C4-2B (cell line): ENCODE data around the gene CEP128.
"Not testable (repeated sequence)": the region's sequence is repeated elsewhere in the genome, so short reads cannot be mapped to it uniquely, and the experiment has no call there.

Experiments
- H3K27ac ChIP-seq: fragments of 450-650 bp; 2 replicates; pipeline ENCODE4 v1.5.1; 2017
- CTCF ChIP-seq: fragments of 450-650 bp; conservative IDR thresholded peaks from 2 replicates; pipeline ENCODE4 v1.5.1; 2017; ENCODE audit warnings: mild to moderate bottlenecking
- ZFX ChIP-seq: fragments of 450-650 bp; IDR thresholded peaks from 2 replicates; pipeline ENCODE4 v1.6.1; 2017

CEP128 gene

GRCh38 chr14:80919622-80920021 lies 21.9 kb downstream of the CEP128 start:
- TF ChIP-seq CTCF (no peak), ZFX (no peak)

GRCh38 chr14:80912013-80912412 lies 29.5 kb downstream of the CEP128 start:
- H3K27ac ChIP-seq, result not testable (repeated sequence)

More at GRCh38 chr14:80919622-80920021, 21.9 kb downstream of the CEP128 start:
- H3K27ac ChIP-seq, result no peak overlapping the region

DNA sequence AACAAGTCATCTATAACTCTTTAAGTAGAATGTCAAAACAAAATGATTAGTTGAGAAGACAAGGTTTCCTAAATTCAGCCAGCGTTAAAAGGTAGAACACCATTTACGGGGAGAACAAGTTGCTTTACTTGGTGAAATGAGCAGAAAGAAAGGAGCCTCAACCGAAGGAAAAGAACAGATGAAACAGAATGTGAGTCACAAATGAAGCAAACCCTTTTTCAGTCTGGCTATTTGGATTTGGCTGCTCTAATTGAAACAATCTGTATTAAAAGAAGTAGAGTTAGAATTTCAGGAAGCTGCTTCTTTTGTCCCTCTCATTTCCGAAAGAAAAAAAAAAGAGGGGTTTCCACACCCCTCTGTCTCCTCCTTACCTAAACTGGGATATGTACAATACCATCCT lies 34.6 kb downstream of the CEP128 start:
- TF ChIP-seq ZFX (no peak), CTCF (no peak)
- no peak overlapping the region for H3K27ac ChIP-seq

DNA sequence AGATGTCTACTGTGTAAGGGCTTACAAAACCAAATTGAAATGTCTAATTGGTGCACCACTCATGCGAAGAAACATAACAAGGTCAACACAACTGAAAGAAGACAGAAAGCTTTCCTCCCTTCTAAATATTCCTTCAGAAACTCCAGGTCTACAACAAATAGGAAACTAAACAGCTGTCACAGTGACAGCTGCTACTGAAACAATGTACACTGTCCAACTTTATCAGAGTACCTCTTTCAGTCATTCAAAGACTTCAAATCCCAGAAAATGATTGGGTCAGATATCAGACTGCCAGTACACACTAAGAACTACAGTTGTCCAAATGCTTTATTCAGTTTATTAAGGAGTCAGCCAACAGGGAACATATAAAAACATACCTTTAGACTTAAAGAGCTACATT lies 35.2 kb downstream of the CEP128 start:
- no peak for TF ChIP-seq CTCF
- TF ChIP-seq ZFX, result no peak
- no peak overlapping the region for H3K27ac ChIP-seq

DNA sequence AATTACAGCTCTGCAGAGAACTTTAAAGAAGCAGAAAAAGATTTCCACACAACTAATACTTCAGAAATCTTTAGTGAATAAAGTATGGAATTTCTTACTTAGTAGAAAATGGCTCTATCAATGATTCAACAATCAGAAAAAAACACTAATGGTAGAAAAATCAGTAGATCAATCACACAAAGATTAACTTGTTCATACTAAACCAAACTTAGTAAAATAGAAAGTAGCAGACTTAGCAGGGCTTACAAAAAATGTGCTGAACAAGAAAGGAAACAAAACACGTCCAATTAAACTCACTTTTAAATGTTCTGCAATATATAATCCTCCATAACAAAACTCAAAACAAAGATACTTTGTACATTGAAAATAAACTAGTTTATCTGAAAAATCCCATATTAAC lies 38.9 kb downstream of the CEP128 start:
- TF ChIP-seq ZFX, result no peak
- no peak for TF ChIP-seq CTCF
- H3K27ac ChIP-seq, result no peak overlapping the region

- TF ChIP-seq CTCF, result no peak
- TF ChIP-seq ZFX, result no peak
These were observed 39.7 kb downstream of the CEP128 start for GRCh38 chr14:80901822-80902221.

GRCh38 chr14:80901260-80901659 lies 40.3 kb downstream of the CEP128 start:
- no peak for TF ChIP-seq ZFX
- TF ChIP-seq CTCF, result no peak
- peak overlapping the region; percentile 28; the same call in 1 of the 2 replicates for H3K27ac ChIP-seq

More at GRCh38 chr14:80901822-80902221, 39.7 kb downstream of the CEP128 start:
- H3K27ac ChIP-seq, result no peak overlapping the region

DNA sequence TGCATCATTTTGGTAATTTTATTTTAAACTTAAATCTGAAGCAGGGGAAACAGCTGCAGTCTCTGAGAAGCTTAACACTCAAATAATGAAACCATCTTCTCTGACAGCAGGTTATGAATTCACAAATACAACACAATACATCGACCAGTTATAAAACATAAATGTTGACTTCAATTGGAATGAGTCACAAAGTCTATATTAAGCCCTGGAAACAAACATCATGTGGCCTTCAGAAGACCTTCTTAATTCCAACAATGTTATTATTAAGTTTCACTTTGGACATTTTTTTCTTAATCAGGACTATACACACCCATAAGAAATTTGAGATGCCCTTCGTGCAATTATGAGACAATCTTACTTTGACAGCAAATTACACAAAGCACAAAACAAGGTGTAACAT lies 68.9 kb downstream of the CEP128 start:
- TF ChIP-seq CTCF, result no peak
- TF ChIP-seq ZFX, result no peak
- no peak overlapping the region for H3K27ac ChIP-seq
